Measurements from ENCODE around the gene CDH19.

GRCh38 chr18:66587430-66587829 lies 16.5 kb downstream of the CDH19 start:
- TF ChIP-seq CTCF (IDR thresholded peaks at IDR 0.05; ENCODE audit: insufficient read depth, low read length, poor library complexity, severe bottlenecking) (no peak), EZH2phosphoT487 (conservative IDR thresholded peaks at IDR 0.05; ENCODE audit: low read length) (no peak)

Data from SU-DHL-6 (cell line).